Measurements from ENCODE around the gene DIS3L2. TPM values are rescaled to one million over a fixed set of nuclear protein-coding genes. Genes with fewer than 3 reads are reported as not detected.

Gene DIS3L2
- total RNA-seq, 4 donors from 2014 or later, result 22.2 to 31.6 (median 27.8) TPM

DNA sequence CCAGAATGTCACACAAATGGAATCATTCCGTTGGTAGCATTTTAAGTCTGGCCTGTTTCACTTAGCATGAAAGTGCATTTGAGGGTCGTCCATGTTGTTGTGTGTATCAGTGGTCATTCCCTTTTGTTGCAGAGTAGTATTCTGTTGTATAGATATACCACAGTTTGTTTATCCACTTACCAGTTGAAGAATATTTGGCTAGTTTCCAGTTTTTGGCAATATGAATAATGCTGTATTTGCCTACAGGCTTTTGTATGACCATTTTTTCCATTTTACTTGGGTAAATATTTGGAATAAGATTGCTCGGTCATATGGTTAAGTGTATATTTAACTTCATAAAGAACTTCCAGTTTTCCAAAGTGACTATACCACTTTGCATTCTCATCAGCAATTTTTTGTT, 317.0 kb downstream of the DIS3L2 start:
- TF ChIP-seq, protein P1, sequence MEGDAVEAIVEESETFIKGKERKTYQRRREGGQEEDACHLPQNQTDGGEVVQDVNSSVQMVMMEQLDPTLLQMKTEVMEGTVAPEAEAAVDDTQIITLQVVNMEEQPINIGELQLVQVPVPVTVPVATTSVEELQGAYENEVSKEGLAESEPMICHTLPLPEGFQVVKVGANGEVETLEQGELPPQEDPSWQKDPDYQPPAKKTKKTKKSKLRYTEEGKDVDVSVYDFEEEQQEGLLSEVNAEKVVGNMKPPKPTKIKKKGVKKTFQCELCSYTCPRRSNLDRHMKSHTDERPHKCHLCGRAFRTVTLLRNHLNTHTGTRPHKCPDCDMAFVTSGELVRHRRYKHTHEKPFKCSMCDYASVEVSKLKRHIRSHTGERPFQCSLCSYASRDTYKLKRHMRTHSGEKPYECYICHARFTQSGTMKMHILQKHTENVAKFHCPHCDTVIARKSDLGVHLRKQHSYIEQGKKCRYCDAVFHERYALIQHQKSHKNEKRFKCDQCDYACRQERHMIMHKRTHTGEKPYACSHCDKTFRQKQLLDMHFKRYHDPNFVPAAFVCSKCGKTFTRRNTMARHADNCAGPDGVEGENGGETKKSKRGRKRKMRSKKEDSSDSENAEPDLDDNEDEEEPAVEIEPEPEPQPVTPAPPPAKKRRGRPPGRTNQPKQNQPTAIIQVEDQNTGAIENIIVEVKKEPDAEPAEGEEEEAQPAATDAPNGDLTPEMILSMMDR (IDR thresholded peaks at IDR 0.05), result no peak
- ATAC-seq (ENCODE audit: low FRiP score) (no peak), DNase-seq (ENCODE audit: low spot score) (no peak)

DNA sequence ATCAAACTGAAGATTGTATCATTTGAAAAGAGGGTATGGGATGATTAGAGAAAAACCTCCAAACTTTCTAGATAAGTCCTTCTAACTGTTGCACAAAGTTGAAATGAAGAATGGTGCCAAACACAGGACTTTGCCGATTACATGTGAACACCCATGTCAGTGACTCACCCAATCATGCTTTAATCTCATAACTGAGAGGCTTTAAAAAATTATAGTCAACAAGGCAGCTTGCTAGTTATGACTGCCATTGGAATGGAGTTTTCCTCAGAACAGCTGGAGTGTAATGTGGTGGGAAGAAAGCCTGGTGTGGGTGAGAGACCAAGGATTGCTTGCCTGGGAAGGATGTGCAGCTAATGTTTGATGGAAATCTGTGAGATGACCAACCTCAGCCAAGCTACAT, 318.8 kb downstream of the DIS3L2 start:
- TF ChIP-seq, protein P1 (IDR thresholded peaks at IDR 0.05), result no peak
- DNase-seq (ENCODE audit: low spot score) (no peak), ATAC-seq (ENCODE audit: low FRiP score) (no peak)

DNA sequence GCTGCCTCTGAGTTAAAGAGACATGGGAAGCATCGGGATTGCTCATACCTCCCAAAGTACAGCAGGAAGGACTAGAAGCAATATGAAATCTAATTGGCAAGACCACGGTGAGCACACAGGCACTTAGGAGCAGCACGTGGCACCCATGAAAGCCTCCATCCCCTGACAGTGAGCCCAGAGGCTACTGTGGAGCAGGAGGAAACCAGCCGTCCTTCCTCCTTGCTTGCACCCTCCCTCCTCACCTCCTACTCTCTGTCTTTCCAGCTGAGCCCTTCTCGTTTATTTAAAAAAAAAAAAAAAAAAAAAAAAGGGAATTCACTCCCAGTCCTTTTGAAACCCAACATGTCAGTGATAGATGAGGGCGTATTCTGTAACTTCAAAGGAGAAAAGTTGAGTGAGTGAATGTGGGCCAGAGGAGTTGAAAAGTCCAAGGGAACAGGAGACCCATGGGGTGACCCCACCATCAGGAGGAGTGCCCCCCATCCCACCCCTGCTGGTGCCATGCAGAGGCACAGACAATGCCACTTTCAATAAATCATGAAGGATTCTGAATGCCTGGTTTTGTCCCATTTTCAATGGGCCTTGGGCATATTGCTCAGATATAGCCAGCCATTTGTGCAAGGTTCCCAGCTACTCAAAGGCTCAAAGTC, 320.5 kb downstream of the DIS3L2 start:
- TF ChIP-seq, protein P1 (IDR thresholded peaks at IDR 0.05), result no peak
- no peak for DNase-seq (ENCODE audit: low spot score)
- no peak for ATAC-seq (ENCODE audit: low FRiP score)

DNA sequence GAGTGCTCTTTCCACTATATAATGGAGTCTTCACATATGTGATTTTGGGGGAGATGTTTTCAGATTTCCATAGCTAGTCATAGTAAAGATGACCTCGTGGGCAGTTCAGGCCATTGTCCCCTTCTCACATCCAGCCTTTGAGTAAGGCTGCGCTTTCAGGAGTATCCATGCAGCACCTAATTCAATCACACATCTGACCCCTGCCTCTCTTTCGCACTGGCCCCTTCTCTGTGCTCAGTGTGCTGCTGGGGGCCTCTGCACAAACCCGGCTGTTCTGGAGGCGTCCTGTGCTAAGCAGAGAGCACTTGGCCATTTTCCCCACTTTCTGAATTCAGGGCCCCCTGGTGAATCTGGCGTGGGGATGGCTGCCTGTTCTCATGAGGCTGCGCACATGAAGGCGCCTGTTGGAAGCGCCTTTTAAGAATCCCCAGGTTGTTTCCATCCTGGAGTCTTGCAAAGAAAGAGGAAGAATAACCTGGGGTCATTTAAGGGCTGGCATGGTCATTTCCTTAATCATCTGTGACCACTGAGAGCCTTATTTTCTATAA, 321.1 kb downstream of the DIS3L2 start:
- ATAC-seq (ENCODE audit: low FRiP score) (no peak), DNase-seq (ENCODE audit: low spot score) (no peak)
- TF ChIP-seq, protein P1 (IDR thresholded peaks at IDR 0.05), result no peak

DNA sequence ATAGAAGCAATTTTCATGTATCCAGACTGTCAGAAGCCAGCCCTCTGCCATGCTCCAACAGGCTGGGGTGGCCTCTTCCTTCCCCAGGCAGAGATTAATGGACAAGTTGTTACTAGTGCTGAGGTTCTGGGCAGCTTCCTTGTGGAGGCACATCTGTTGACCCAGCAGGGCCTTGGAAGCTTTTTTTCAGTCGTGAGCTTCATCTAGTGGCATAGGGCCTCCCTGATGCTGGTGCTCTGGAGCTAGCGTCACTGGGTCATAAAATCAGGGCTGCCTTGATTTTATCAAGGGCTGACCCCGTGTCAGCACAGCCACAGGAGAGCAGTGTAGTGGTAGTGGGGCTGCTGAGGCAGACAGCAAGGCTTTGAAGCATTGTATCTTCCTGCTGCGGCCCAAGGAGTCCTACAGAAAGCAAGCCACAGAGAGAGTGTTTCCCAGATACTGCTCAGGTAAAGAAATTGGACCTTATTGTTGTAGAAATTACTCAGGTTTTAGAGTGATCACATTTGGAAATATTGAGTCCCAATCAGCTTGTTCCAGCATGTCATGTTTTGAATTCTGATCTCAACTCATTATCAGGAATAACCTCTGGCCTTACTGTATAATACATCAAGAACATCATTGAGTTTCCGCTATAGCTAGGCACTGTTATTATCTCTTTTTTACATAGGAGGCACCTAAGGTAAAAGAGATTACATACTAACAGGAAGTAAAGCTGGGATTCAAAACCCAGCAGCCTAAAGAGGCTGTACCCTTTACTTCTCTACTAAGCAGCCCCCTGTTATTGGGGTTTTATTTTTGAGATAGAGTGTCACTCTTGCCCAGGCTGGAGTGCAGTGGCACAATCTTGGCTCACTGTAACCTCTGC, 324.7 kb downstream of the DIS3L2 start:
- TF ChIP-seq, protein P1 (IDR thresholded peaks at IDR 0.05), result no peak
- DNase-seq (ENCODE audit: low spot score) (no peak), ATAC-seq (ENCODE audit: low FRiP score) (no peak)

DNA sequence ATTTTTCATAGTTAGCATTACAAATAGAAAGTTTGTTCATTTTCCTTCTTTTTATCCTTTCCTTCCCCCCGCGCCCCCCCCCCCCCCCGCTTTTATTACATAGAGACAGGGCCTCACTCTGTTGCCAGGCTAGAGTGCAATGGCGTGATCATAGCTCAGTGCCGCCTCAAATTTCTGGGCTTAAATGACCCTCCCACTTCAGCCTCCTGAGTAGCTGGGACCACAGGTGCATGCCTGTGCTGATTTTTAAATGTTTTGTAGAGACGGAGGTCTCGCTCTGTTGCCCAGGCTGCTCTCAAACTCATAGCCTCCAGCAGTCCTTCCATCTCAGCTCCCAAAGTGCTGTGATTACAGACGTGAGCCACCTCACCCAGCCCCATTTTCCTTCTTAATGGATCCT, 325.8 kb downstream of the DIS3L2 start:
- DNase-seq (ENCODE audit: low spot score) (no peak), ATAC-seq (ENCODE audit: low FRiP score) (no peak)
- TF ChIP-seq, protein P1 (IDR thresholded peaks at IDR 0.05), result no peak

Data from omental fat pad (tissue), 4 donors.